Hepatocyte (in vitro differentiated cells): ENCODE measurements around the gene GDF11. TPM values are rescaled to one million over a fixed set of nuclear protein-coding genes. Genes with fewer than 3 reads are reported as not detected.

ENCODE experiments used
- DNase-seq: peaks from one replicate; pipeline ENCODE4 v3.0.0-alpha.2; 2016; ENCODE audit warnings: low spot score
- H2AFZ ChIP-seq: fragments of 200-600 bp; sonication (generic); 2 replicates; pipeline ENCODE4 v1.6.0; 2016; ENCODE audit warnings: antibody characterized with exemption, mild to moderate bottlenecking
- H3K27ac ChIP-seq: fragments of 200-600 bp; sonication (generic); 2 replicates; pipeline ENCODE4 v1.5.1; 2016; ENCODE audit warnings: mild to moderate bottlenecking
- H3K27me3 ChIP-seq: fragments of 200-600 bp; sonication (generic); 2 replicates; pipeline ENCODE4 v1.6.1; 2016
- H3K36me3 ChIP-seq: fragments of 200-600 bp; sonication (generic); replicated peaks from 2 replicates; pipeline ENCODE4 v1.5.1; 2016; ENCODE audit warnings: low read depth; ENCODE audit not compliant: insufficient read depth
- H3K4me1 ChIP-seq: fragments of 200-600 bp; sonication (generic); 2 replicates; pipeline ENCODE4 v1.5.1; 2016; ENCODE audit warnings: mild to moderate bottlenecking, moderate library complexity; ENCODE audit not compliant: insufficient read depth
- H3K4me2 ChIP-seq: fragments of 200-600 bp; sonication (generic); 2 replicates; pipeline ENCODE4 v1.6.0; 2016
- H3K4me3 ChIP-seq: fragments of 200-600 bp; sonication (generic); 2 replicates; pipeline ENCODE4 v1.5.1; 2016; ENCODE audit warnings: mild to moderate bottlenecking
- H3K79me2 ChIP-seq: fragments of 200-600 bp; sonication (generic); 2 replicates; pipeline ENCODE4 v1.6.0; 2017; ENCODE audit warnings: mild to moderate bottlenecking
- H3K9me2 ChIP-seq: fragments of 200-600 bp; sonication (generic); replicated peaks from 2 replicates; pipeline ENCODE4 v1.6.0; 2017; ENCODE audit warnings: mild to moderate bottlenecking; ENCODE audit not compliant: insufficient read depth
- H3K9me3 ChIP-seq: fragments of 200-600 bp; sonication (generic); 2 replicates; pipeline ENCODE4 v1.5.1; 2016; ENCODE audit warnings: low read depth, mild to moderate bottlenecking
- H4K20me1 ChIP-seq: fragments of 200-600 bp; sonication (generic); 2 replicates; pipeline ENCODE4 v1.6.0; 2016; ENCODE audit warnings: mild to moderate bottlenecking; ENCODE audit not compliant: insufficient read depth, poor library complexity, severe bottlenecking
- EZH2 ChIP-seq: fragments of 200-600 bp; sonication (generic); IDR thresholded peaks from 2 replicates; pipeline ENCODE4 v1.6.1; 2016; ENCODE audit warnings: antibody characterized with exemption, mild to moderate bottlenecking, borderline replicate concordance
- EZH2phosphoT487 ChIP-seq: fragments of 200-600 bp; sonication (generic); IDR thresholded peaks from one replicate; pipeline ENCODE4 v1.6.1; 2018; ENCODE audit warnings: antibody characterized with exemption, mild to moderate bottlenecking, low read depth, moderate library complexity; ENCODE audit not compliant: unreplicated experiment, severe bottlenecking
- WGBS: methylation state at CpG from one replicate; pipeline ENCODE4 v1.1.6; 2016; ENCODE audit warnings: low lambda C conversion rate; ENCODE audit errors: missing lambda C conversion rate; 5-methylcytosine and 5-hydroxymethylcytosine counted together
- polyA plus RNA-seq: library from polyadenylated mRNA; unstranded; fragments of >200 nt; fragmentation: Nextera tagmentation; extraction: Ambion mirVana; gene quantifications from 2 replicates; pipeline ENCODE4 v1.2.1, GENCODE V29; 2016
- total RNA-seq: library from RNA; depleted of rRNA; stranded (reverse); fragments of >200 nt; gene quantifications from 2 replicates; pipeline ENCODE4 v1.2.3, GENCODE V29; 2014
- TF ChIP-seq, protein P1 (sequence below): fragments of 200-600 bp; sonication (generic); IDR thresholded peaks from 2 replicates; pipeline ENCODE4 v1.5.1; 2016; ENCODE audit warnings: antibody characterized with exemption, mild to moderate bottlenecking; ENCODE audit not compliant: poor library complexity

Gene GDF11
- total and polyA plus RNA-seq, 2 experiments from 2014 or later = 4.1 to 7.9 TPM

DNA sequence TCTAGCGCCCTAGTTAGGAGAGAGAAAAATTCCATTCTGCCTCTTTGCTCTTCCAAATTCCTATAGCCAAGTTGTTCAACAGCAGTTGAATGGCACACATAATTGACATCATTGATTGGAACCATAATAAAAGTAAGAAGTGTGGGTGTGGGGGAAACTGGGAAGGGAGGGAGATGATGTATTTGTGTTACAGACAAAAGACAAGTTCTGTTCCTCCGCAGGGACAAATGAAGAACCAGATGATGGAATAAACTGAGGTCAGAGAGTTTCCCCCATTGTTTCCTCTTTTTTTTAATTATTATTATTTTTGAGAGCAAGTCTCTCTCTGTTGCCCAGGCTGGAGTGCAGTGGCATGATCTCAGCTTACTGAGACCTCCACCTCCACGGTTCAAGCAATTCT lies 34.9 kb downstream of the GDF11 start:
- Histone ChIP-seq H3K27me3 (no peaks in the 10 kb centered on the region), H3K79me2 (peaks cover 31% of the 10 kb centered on the region), H3K9me2 (no peaks in the 10 kb centered on the region), H3K4me3 (no peak overlapping the region), H3K4me1 (no peaks in the 10 kb centered on the region), H3K4me2 (no peak overlapping the region), H3K36me3 (no peaks in the 10 kb centered on the region), H2AFZ (no peak overlapping the region), H3K27ac (no peak overlapping the region), H3K9me3 (no peaks in the 10 kb centered on the region), H4K20me1 (peaks cover 4% of the 10 kb centered on the region)
- TF ChIP-seq, protein P1, sequence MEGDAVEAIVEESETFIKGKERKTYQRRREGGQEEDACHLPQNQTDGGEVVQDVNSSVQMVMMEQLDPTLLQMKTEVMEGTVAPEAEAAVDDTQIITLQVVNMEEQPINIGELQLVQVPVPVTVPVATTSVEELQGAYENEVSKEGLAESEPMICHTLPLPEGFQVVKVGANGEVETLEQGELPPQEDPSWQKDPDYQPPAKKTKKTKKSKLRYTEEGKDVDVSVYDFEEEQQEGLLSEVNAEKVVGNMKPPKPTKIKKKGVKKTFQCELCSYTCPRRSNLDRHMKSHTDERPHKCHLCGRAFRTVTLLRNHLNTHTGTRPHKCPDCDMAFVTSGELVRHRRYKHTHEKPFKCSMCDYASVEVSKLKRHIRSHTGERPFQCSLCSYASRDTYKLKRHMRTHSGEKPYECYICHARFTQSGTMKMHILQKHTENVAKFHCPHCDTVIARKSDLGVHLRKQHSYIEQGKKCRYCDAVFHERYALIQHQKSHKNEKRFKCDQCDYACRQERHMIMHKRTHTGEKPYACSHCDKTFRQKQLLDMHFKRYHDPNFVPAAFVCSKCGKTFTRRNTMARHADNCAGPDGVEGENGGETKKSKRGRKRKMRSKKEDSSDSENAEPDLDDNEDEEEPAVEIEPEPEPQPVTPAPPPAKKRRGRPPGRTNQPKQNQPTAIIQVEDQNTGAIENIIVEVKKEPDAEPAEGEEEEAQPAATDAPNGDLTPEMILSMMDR = no peak
- no peak for TF ChIP-seq EZH2
- TF ChIP-seq EZH2phosphoT487 = no peak
- no peak for DNase-seq
- WGBS = 95% methylated on average over 3 of the region's 3 CpGs

DNA sequence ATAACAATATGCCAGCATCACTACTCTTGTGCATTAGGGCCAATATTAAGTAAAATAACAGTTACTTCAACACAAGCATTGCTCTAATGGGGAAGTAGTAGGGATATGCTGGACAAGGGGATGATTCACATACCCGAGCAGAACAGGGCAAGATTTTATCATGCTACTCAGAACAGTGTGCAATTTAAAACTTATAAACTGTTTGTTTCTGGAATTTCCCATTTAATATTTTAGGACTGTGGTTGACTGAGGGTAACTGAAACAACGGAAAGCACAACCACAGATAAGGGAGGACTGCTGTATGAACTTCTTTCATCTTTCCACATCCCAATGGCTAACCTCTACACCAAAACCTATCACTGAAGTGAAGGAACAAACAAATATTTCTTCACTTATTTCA lies 37.8 kb downstream of the GDF11 start:
- no peaks in the 10 kb centered on the region for H3K27me3 ChIP-seq
- H3K79me2 ChIP-seq = peaks cover 37% of the 10 kb centered on the region
- no peak for DNase-seq
- peaks cover 4% of the 10 kb centered on the region for H4K20me1 ChIP-seq
- no peaks in the 10 kb centered on the region for H3K9me3 ChIP-seq
- H3K27ac ChIP-seq = no peak overlapping the region
- H3K4me3 ChIP-seq = no peak overlapping the region
- TF ChIP-seq, protein P1 = no peak
- TF ChIP-seq EZH2phosphoT487 = no peak
- no peak for TF ChIP-seq EZH2
- no peak overlapping the region for H3K4me2 ChIP-seq
- WGBS = 82% methylated on average over 2 of the region's 2 CpGs
- no peaks in the 10 kb centered on the region for H3K9me2 ChIP-seq
- no peak overlapping the region for H2AFZ ChIP-seq
- H3K4me1 ChIP-seq = no peaks in the 10 kb centered on the region
- H3K36me3 ChIP-seq = no peaks in the 10 kb centered on the region

DNA sequence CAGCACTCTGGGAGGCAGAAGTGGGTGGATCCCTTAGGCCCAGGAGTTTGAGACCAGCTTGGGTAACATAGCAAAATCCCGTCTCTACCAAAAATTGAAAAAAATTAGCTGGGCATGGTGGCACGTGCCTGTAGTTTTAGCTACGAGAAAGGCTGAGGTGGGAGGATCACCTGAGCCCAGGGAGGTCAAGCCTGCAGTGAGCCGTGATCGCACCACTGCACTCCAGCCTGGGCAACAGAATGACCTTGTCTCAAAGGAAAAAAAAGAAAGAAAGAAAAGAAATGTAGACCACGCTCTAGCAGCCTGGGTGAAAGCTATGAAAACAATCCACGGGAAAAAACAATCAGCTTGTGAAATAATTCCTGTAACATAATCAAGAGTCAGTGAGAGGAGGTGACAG lies 45.6 kb downstream of the GDF11 start:
- TF ChIP-seq EZH2 (no peak), EZH2phosphoT487 (no peak)
- TF ChIP-seq, protein P1 = no peak
- H4K20me1 ChIP-seq = no peaks in the 10 kb centered on the region
- H3K9me2 ChIP-seq = no peaks in the 10 kb centered on the region
- no peaks in the 10 kb centered on the region for H3K9me3 ChIP-seq
- H3K27ac ChIP-seq = no peak overlapping the region
- H3K27me3 ChIP-seq = no peaks in the 10 kb centered on the region
- H2AFZ ChIP-seq = no peak overlapping the region
- peaks cover 31% of the 10 kb centered on the region for H3K79me2 ChIP-seq
- WGBS = 98% methylated on average over 7 of the region's 7 CpGs
- H3K4me1 ChIP-seq = no peaks in the 10 kb centered on the region
- no peak overlapping the region for H3K4me3 ChIP-seq
- no peak overlapping the region for H3K4me2 ChIP-seq
- no peak for DNase-seq
- H3K36me3 ChIP-seq = peaks cover 3% of the 10 kb centered on the region

DNA sequence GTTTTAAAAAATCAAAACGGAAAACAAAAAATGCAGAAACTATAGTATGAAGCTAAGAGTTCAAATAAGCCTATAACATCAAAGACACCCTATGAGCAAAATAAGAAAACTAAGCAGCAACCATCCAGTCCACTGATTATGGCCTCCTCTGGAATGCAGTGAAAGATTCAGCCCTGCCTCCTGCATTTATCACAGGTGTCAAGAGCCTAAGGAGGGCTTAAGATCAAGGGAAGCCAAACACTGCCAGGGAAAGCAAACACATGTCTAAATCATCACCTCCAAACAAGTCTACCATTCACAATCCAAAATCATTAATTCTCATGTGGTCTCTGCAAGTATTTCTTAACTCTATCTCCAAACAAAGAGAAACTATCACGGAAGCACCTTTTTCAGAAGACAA lies 46.2 kb downstream of the GDF11 start:
- TF ChIP-seq EZH2 (no peak), EZH2phosphoT487 (no peak)
- TF ChIP-seq, protein P1 = no peak
- DNase-seq = no peak
- Histone ChIP-seq H3K4me1 (no peaks in the 10 kb centered on the region), H3K9me3 (no peaks in the 10 kb centered on the region), H3K27ac (no peak overlapping the region), H3K4me3 (no peak overlapping the region), H2AFZ (no peak overlapping the region), H4K20me1 (no peaks in the 10 kb centered on the region), H3K9me2 (no peaks in the 10 kb centered on the region), H3K36me3 (peaks cover 3% of the 10 kb centered on the region), H3K79me2 (peaks cover 27% of the 10 kb centered on the region), H3K27me3 (no peaks in the 10 kb centered on the region), H3K4me2 (no peak overlapping the region)
- WGBS = 88% methylated on average over 2 of the region's 2 CpGs
